RWPE1 (cell line): Measurements from ENCODE around the gene TBC1D4.

ENCODE experiments used
- CTCF ChIA-PET: fragments of 350-600 bp; sonication (Branson Sonifier 250); formaldehyde crosslinking; extraction: SDS; loops from one replicate; lab custom pipeline; 2021; lab: Yijun Ruan, JAX
- POLR2A ChIA-PET: fragments of 400-600 bp; formaldehyde crosslinking; extraction: SDS; loops from one replicate; lab custom pipeline; 2020; ENCODE audit warnings: antibody characterized with exemption; ENCODE audit not compliant: low non-redundant PET; lab: Yijun Ruan, JAX
- DNase-seq: peaks from one replicate; pipeline ENCODE4 v3.0.0; 2012; ENCODE audit warnings: low spot score
- H3K27ac ChIP-seq: fragments of 450-650 bp; 2 replicates; pipeline ENCODE4 v1.5.1; 2017
- CTCF ChIP-seq: fragments of 450-650 bp; conservative IDR thresholded peaks from 2 replicates; pipeline ENCODE4 v1.5.1; 2017; ENCODE audit warnings: low read depth, mild to moderate bottlenecking

The TBC1D4 gene

GRCh38 chr13:75513271-75513670 lies 31.3 kb upstream of the TBC1D4 start:
- ChIA-PET CTCF (no interaction called here), POLR2A (interaction anchor here (0.6 kb wide), 1 partner anchor 31 kb away, joined by 3 read pairs; the partner anchor contains the start of gene TBC1D4)
- no peak overlapping the region for H3K27ac ChIP-seq

GRCh38 chr13:75512253-75512652 lies 30.3 kb upstream of the TBC1D4 start:
- ChIA-PET CTCF (no interaction called here), POLR2A (no interaction called here)
- no peak overlapping the region for H3K27ac ChIP-seq
- DNase-seq = no peak
- TF ChIP-seq CTCF = no peak

More at GRCh38 chr13:75513271-75513670, 31.3 kb upstream of the TBC1D4 start:
- no peak for TF ChIP-seq CTCF
- DNase-seq = no peak

GRCh38 chr13:75511051-75511625 lies 29.2 kb upstream of the TBC1D4 start:
- no peak for TF ChIP-seq CTCF
- ChIA-PET CTCF (no interaction called here), POLR2A (no interaction called here)
- DNase-seq = no peak
- H3K27ac ChIP-seq = no peak overlapping the region

GRCh38 chr13:75508002-75508548 lies 26.1 kb upstream of the TBC1D4 start:
- ChIA-PET POLR2A (no interaction called here), CTCF (no interaction called here)
- no peak for DNase-seq
- TF ChIP-seq CTCF = no peak
- no peak overlapping the region for H3K27ac ChIP-seq

GRCh38 chr13:75507027-75508001 lies 25.3 kb upstream of the TBC1D4 start:
- ChIA-PET CTCF (interaction anchor here (0.6 kb wide), 1 partner anchor 1784 kb away, joined by 3 read pairs; no protein-coding TSS in a partner anchor), POLR2A (no interaction called here)
- no peak for DNase-seq

More at GRCh38 chr13:75507027-75508001, 25.3 kb upstream of the TBC1D4 start:
- no peak overlapping the region for H3K27ac ChIP-seq
- no peak for TF ChIP-seq CTCF
